Gastroesophageal sphincter (tissue), 3 donors: ENCODE results near the gene METTL26.

ENCODE experiments used
- EP300 ChIP-seq: sonication (generic); formaldehyde crosslinking; IDR thresholded peaks from one replicate; pipeline ENCODE4 v1.6.1; 2017; ENCODE audit warnings: antibody characterized with exemption, mild to moderate bottlenecking
- POLR2AphosphoS5 ChIP-seq: sonication (generic); formaldehyde crosslinking; IDR thresholded peaks from one replicate; pipeline ENCODE4 v1.6.1; 2017; ENCODE audit warnings: antibody characterized with exemption
- TF ChIP-seq, protein P1 (sequence below), 4 experiments: fragments of 200-600 bp in 2 of 4; fragments of 450-650 bp in 2 of 4; sonication (generic) in 1 of 4; IDR thresholded peaks; one replicate each; pipeline ENCODE4 v1.5.1; 2017 to 2019; ENCODE audit warnings: antibody characterized with exemption in 4 of 4, mild to moderate bottlenecking in 2 of 4, moderate library complexity in 2 of 4

- TF ChIP-seq POLR2AphosphoS5 (no peak), EP300 (no peak)
- TF ChIP-seq, protein P1, sequence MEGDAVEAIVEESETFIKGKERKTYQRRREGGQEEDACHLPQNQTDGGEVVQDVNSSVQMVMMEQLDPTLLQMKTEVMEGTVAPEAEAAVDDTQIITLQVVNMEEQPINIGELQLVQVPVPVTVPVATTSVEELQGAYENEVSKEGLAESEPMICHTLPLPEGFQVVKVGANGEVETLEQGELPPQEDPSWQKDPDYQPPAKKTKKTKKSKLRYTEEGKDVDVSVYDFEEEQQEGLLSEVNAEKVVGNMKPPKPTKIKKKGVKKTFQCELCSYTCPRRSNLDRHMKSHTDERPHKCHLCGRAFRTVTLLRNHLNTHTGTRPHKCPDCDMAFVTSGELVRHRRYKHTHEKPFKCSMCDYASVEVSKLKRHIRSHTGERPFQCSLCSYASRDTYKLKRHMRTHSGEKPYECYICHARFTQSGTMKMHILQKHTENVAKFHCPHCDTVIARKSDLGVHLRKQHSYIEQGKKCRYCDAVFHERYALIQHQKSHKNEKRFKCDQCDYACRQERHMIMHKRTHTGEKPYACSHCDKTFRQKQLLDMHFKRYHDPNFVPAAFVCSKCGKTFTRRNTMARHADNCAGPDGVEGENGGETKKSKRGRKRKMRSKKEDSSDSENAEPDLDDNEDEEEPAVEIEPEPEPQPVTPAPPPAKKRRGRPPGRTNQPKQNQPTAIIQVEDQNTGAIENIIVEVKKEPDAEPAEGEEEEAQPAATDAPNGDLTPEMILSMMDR (IDR thresholded peaks at IDR 0.05) = no peak
These were observed 28.1 kb downstream of the METTL26 start for GRCh38 chr16:608019-608418.
